Measurements from ENCODE around the gene NFYC. TPM values are rescaled to one million over a fixed set of nuclear protein-coding genes. Genes with fewer than 3 reads are reported as not detected.

The NFYC gene
- total and polyA plus RNA-seq, 3 donors from 2014 or later = 69.1 to 83.9 (median 70.0) TPM

GRCh38 chr1:40798366-40799281 is 107.1 kb downstream of the NFYC start:
- no peaks in the 10 kb centered on the region for H3K27me3 ChIP-seq
- no peak overlapping the region for H3K27ac ChIP-seq
- no peak overlapping the region for H3K4me3 ChIP-seq
- TF ChIP-seq, protein P1, sequence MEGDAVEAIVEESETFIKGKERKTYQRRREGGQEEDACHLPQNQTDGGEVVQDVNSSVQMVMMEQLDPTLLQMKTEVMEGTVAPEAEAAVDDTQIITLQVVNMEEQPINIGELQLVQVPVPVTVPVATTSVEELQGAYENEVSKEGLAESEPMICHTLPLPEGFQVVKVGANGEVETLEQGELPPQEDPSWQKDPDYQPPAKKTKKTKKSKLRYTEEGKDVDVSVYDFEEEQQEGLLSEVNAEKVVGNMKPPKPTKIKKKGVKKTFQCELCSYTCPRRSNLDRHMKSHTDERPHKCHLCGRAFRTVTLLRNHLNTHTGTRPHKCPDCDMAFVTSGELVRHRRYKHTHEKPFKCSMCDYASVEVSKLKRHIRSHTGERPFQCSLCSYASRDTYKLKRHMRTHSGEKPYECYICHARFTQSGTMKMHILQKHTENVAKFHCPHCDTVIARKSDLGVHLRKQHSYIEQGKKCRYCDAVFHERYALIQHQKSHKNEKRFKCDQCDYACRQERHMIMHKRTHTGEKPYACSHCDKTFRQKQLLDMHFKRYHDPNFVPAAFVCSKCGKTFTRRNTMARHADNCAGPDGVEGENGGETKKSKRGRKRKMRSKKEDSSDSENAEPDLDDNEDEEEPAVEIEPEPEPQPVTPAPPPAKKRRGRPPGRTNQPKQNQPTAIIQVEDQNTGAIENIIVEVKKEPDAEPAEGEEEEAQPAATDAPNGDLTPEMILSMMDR (IDR thresholded peaks at IDR 0.05) = no peak
- intact Hi-C loops (cut with DNase I; ENCODE audit: low total_unique reads) = no loop called here
- no peaks in the 10 kb centered on the region for H3K9me3 ChIP-seq
- peaks cover 17% of the 10 kb centered on the region for H3K4me1 ChIP-seq
- no peaks in the 10 kb centered on the region for H3K36me3 ChIP-seq (ENCODE audit: low read depth, missing control alignments)
- DNase-seq = peak; percentile 21
- WGBS, 2 donors = 82 to 91% methylated on average over 6 to 8 of the region's 8 CpGs

DNA sequence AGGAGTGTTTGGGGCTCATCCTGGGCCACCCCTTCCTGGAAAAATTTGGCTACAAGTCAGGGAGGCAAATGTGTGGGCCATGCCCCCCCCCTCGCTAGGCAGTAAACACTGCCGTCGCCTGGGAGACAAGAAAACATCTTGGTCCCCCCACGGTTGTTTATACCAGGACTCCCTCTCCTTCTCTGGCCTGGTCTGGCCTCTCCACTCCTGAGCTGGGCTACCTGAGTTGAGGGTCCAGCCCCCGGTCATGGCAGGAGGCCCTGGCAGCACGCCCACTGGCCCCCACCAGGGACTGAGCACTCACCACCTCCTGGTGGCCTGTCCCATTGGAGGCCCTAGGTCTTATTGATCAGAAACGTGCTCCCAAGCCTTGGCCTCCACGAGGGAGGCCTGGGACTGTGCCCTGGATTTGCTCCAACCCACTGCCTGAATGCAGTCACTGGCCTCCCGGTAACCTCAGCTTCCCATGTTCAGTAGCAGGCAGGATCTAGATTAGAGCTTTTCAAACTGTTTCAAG is 107.9 kb downstream of the NFYC start:
- 60 to 61% methylated on average over 7 to 9 of the region's 9 CpGs for WGBS, 2 donors
- DNase-seq = peak; percentile 67
- no peak for TF ChIP-seq POLR2A (IDR thresholded peaks at IDR 0.05)
- TF ChIP-seq, protein P1 (IDR thresholded peaks at IDR 0.05) = no peak
- Histone ChIP-seq H3K27me3 (no peaks in the 10 kb centered on the region), H3K4me3 (no peak overlapping the region), H3K27ac (no peak overlapping the region), H3K9me3 (no peaks in the 10 kb centered on the region), H3K36me3 (ENCODE audit: low read depth, missing control alignments) (no peaks in the 10 kb centered on the region), H3K4me1 (peaks cover 17% of the 10 kb centered on the region)
- intact Hi-C loops (cut with DNase I; ENCODE audit: low total_unique reads) = no loop called here

GRCh38 chr1:40801742-40802077 is 110.2 kb downstream of the NFYC start:
- peak overlapping the region in 1 of 2 donors; percentile 65 for H3K27ac ChIP-seq
- no peaks in the 10 kb centered on the region for H3K27me3 ChIP-seq
- no peak for DNase-seq
- TF ChIP-seq, protein P1 (IDR thresholded peaks at IDR 0.05) = no peak
- TF ChIP-seq POLR2A (IDR thresholded peaks at IDR 0.05) = no peak
- intact Hi-C loops (cut with DNase I; ENCODE audit: low total_unique reads) = no loop called here
- H3K36me3 ChIP-seq (ENCODE audit: low read depth, missing control alignments) = no peaks in the 10 kb centered on the region
- peaks cover 17% of the 10 kb centered on the region for H3K4me1 ChIP-seq
- WGBS, 2 donors = 36 to 68% methylated on average over 2 to 3 of the region's 3 CpGs
- peak overlapping the region; percentile 34 to 45 for H3K4me3 ChIP-seq
- H3K9me3 ChIP-seq = no peaks in the 10 kb centered on the region

- 7 to 10% methylated on average over 8 to 49 of the region's 56 CpGs for WGBS, 2 donors
- intact Hi-C loops (cut with DNase I; ENCODE audit: low total_unique reads) = no loop called here
- peaks cover 22% of the 10 kb centered on the region for H3K4me1 ChIP-seq
Measured at GRCh38 chr1:40802078-40802741, 110.7 kb downstream of the NFYC start.

More at GRCh38 chr1:40802078-40802741, 110.7 kb downstream of the NFYC start:
- Histone ChIP-seq H3K36me3 (ENCODE audit: low read depth, missing control alignments) (no peaks in the 10 kb centered on the region), H3K4me3 (peak overlapping the region; percentile 34 to 45), H3K9me3 (no peaks in the 10 kb centered on the region), H3K27me3 (no peaks in the 10 kb centered on the region), H3K27ac (peak overlapping the region in 1 of 2 donors; percentile 65)
- DNase-seq = peak; percentile 85
- no peak for TF ChIP-seq POLR2A (IDR thresholded peaks at IDR 0.05)
- TF ChIP-seq, protein P1 (IDR thresholded peaks at IDR 0.05) = no peak
